Suprapubic skin (tissue), 3 donors: ENCODE data around the gene GALM.

Experiments
- CTCF ChIP-seq, 2 donors: fragments of 200-600 bp in 1 of 2; fragments of 450-650 bp in 1 of 2; sonication (generic) in 1 of 2; IDR thresholded peaks; one replicate each; pipeline ENCODE4 v1.5.1; 2016 to 2019; ENCODE audit warnings: antibody characterized with exemption in 2 of 2, mild to moderate bottlenecking in 1 of 2, moderate library complexity in 1 of 2
- EP300 ChIP-seq: sonication (generic); formaldehyde crosslinking; IDR thresholded peaks from one replicate; pipeline ENCODE4 v1.6.1; 2017; ENCODE audit warnings: antibody characterized with exemption
- POLR2A ChIP-seq, 2 donors: fragments of 450-650 bp; IDR thresholded peaks; one replicate each; pipeline ENCODE4 v1.6.1; 2017; ENCODE audit warnings: antibody characterized with exemption in 2 of 2, mild to moderate bottlenecking in 2 of 2, moderate library complexity in 2 of 2

GRCh38 chr2:38635139-38635538 is 30.8 kb upstream of the GALM start:
- TF ChIP-seq CTCF (IDR thresholded peaks at IDR 0.05), result no peak
- TF ChIP-seq POLR2A (IDR thresholded peaks at IDR 0.05), result no peak
- no peak for TF ChIP-seq EP300
